SK-N-SH treated with all-trans-retinoic acid at 6 μM for 48 hours (cell line): Measurements from ENCODE around the gene COL4A1.

Experiments
- ATAC-seq: fragments of 200-7000 bp; cut with Tn5 transposase; 3 replicates; pipeline ENCODE4 v1.9.1; 2020; ENCODE audit warnings: mild to moderate bottlenecking, moderate library complexity
- ARNTL ChIP-seq: fragments of 450-650 bp; formaldehyde crosslinking; IDR thresholded peaks from 2 replicates; pipeline ENCODE4 v1.5.0; 2020; ENCODE audit warnings: low read depth, mild to moderate bottlenecking, moderate library complexity, borderline replicate concordance
- BACH2 ChIP-seq: fragments of 250-450 bp; sonication (Bioruptor Pico); IDR thresholded peaks from 2 replicates; pipeline ENCODE4 v1.9.0; 2021; ENCODE audit warnings: mild to moderate bottlenecking, borderline replicate concordance
- CSDC2 ChIP-seq: fragments of 250-450 bp; sonication (Bioruptor Pico); IDR thresholded peaks from 2 replicates; pipeline ENCODE4 v1.5.0; 2020; ENCODE audit warnings: mild to moderate bottlenecking, moderate library complexity
- ESRRG ChIP-seq: fragments of 250-450 bp; sonication (Bioruptor Pico); IDR thresholded peaks from 2 replicates; pipeline ENCODE4 v1.6.1; 2021; ENCODE audit warnings: mild to moderate bottlenecking
- GLIS3 ChIP-seq: fragments of 250-450 bp; sonication (Bioruptor Pico); IDR thresholded peaks from 2 replicates; pipeline ENCODE4 v1.5.0; 2020; ENCODE audit warnings: mild to moderate bottlenecking, moderate library complexity
- ISL1 ChIP-seq: fragments of 250-450 bp; sonication (Bioruptor Pico); IDR thresholded peaks from 2 replicates; pipeline ENCODE4 v2.1.2; 2022; ENCODE audit warnings: mild to moderate bottlenecking, moderate library complexity
- OSR1 ChIP-seq: fragments of 250-450 bp; sonication (Bioruptor Pico); IDR thresholded peaks from 2 replicates; pipeline ENCODE4 v1.8.0; 2022; ENCODE audit warnings: moderate library complexity, mild to moderate bottlenecking, inconsistent platforms
- PATZ1 ChIP-seq: fragments of 250-450 bp; sonication (Bioruptor Pico); IDR thresholded peaks from 2 replicates; pipeline ENCODE4 v1.8.0; 2020; ENCODE audit warnings: mild to moderate bottlenecking, moderate library complexity, borderline replicate concordance
- POU6F1 ChIP-seq: fragments of 250-450 bp; sonication (Bioruptor Pico); IDR thresholded peaks from 2 replicates; pipeline ENCODE4 v1.8.0; 2021; ENCODE audit warnings: low read depth, mild to moderate bottlenecking, moderate library complexity, borderline replicate concordance
- PPARA ChIP-seq: fragments of 250-450 bp; sonication (Bioruptor Pico); IDR thresholded peaks from 2 replicates; pipeline ENCODE4 v1.5.0; 2020; ENCODE audit warnings: mild to moderate bottlenecking, borderline replicate concordance
- RARB ChIP-seq: fragments of 250-450 bp; sonication (Bioruptor Pico); IDR thresholded peaks from 2 replicates; pipeline ENCODE4 v1.8.0; 2021; ENCODE audit warnings: mild to moderate bottlenecking, moderate library complexity
- SNAI2 ChIP-seq: fragments of 250-450 bp; sonication (Bioruptor Pico); IDR thresholded peaks from 2 replicates; pipeline ENCODE4 v1.5.0; 2020; ENCODE audit warnings: mild to moderate bottlenecking, moderate library complexity
- TCF4 ChIP-seq: fragments of 250-450 bp; sonication (Bioruptor Pico); IDR thresholded peaks from 2 replicates; pipeline ENCODE4 v1.8.0; 2021; ENCODE audit warnings: mild to moderate bottlenecking, moderate library complexity, borderline replicate concordance
- TSHZ2 ChIP-seq: fragments of 250-450 bp; sonication (Bioruptor Pico); IDR thresholded peaks from 2 replicates; pipeline ENCODE4 v1.5.0; 2020; ENCODE audit warnings: mild to moderate bottlenecking, moderate library complexity
- ZC3H10 ChIP-seq: fragments of 250-450 bp; sonication (Bioruptor Pico); IDR thresholded peaks from 2 replicates; pipeline ENCODE4 v1.5.1; 2021; ENCODE audit warnings: mild to moderate bottlenecking, moderate library complexity
- ZFP3 ChIP-seq: fragments of 250-450 bp; sonication (Bioruptor Pico); IDR thresholded peaks from 2 replicates; pipeline ENCODE4 v1.5.0; 2020; ENCODE audit warnings: mild to moderate bottlenecking, moderate library complexity
- ZFP30 ChIP-seq: fragments of 450-650 bp; formaldehyde crosslinking; IDR thresholded peaks from 2 replicates; pipeline ENCODE4 v1.5.0; 2022; ENCODE audit warnings: mild to moderate bottlenecking, moderate library complexity
- ZNF565 ChIP-seq: fragments of 450-650 bp; formaldehyde crosslinking; conservative IDR thresholded peaks from 2 replicates; pipeline ENCODE4 v1.5.0; 2020; ENCODE audit warnings: low read depth, mild to moderate bottlenecking, moderate library complexity
- ZNF70 ChIP-seq: fragments of 450-650 bp; formaldehyde crosslinking; IDR thresholded peaks from 2 replicates; pipeline ENCODE4 v1.5.0; 2020; ENCODE audit warnings: mild to moderate bottlenecking, moderate library complexity
- ZNF8 ChIP-seq: fragments of 450-650 bp; formaldehyde crosslinking; IDR thresholded peaks from 2 replicates; pipeline ENCODE4 v1.5.0; 2020; ENCODE audit warnings: mild to moderate bottlenecking, moderate library complexity

The COL4A1 gene

GRCh38 chr13:110262508-110263291 is 44.3 kb downstream of the COL4A1 start:
- ATAC-seq: no peak
- TF ChIP-seq GLIS3 (CRISPR knock-in tag) (no peak), ISL1 (CRISPR knock-in tag) (no peak), ZFP3 (no peak), TSHZ2 (CRISPR knock-in tag) (no peak), CSDC2 (CRISPR knock-in tag) (no peak), ZNF8 (CRISPR knock-in tag) (no peak), PATZ1 (CRISPR knock-in tag) (no peak), TCF4 (CRISPR knock-in tag) (no peak), BACH2 (CRISPR knock-in tag) (no peak), PPARA (CRISPR knock-in tag) (no peak), ZNF565 (CRISPR knock-in tag) (no peak), ESRRG (CRISPR knock-in tag) (no peak), ARNTL (no peak), ZNF70 (CRISPR knock-in tag) (no peak), ZC3H10 (CRISPR knock-in tag) (no peak)

- no peak for ATAC-seq
- TF ChIP-seq ZNF70 (CRISPR knock-in tag) (no peak), ZNF565 (CRISPR knock-in tag) (no peak), OSR1 (CRISPR knock-in tag) (no peak), POU6F1 (no peak), ZFP30 (no peak), ISL1 (CRISPR knock-in tag) (no peak), ZC3H10 (CRISPR knock-in tag) (no peak), ARNTL (no peak), BACH2 (CRISPR knock-in tag) (no peak), SNAI2 (CRISPR knock-in tag) (no peak), ZFP3 (no peak), RARB (CRISPR knock-in tag) (no peak), TSHZ2 (CRISPR knock-in tag) (no peak), CSDC2 (CRISPR knock-in tag) (no peak), PATZ1 (CRISPR knock-in tag) (no peak)
Measured at GRCh38 chr13:110262082-110262436, 44.9 kb downstream of the COL4A1 start.
